ENCODE data around the gene PIK3R2.

Gene PIK3R2

DNA sequence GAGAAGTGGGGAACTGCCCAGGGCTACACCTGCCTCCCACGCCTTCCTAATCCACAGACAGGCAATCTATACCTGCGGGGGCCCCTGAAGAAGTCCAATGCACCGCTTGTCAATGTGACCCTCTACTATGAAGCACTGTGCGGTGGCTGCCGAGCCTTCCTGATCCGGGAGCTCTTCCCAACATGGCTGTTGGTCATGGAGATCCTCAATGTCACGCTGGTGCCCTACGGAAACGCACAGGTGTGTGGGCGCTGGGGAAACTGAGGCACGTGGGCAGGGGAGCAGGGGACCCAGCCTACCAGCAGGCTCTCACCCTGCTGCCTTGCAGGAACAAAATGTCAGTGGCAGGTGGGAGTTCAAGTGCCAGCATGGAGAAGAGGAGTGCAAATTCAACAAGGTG, 22.0 kb downstream of the PIK3R2 start:
- H3K27me3 ChIP-seq (ENCODE audit: insufficient read depth, insufficient read length) = no peaks in the 10 kb centered on the region
- no peaks in the 10 kb centered on the region for H3K9me3 ChIP-seq (ENCODE audit: insufficient read depth, low read length)
- peaks cover 35% of the 10 kb centered on the region for H3K36me3 ChIP-seq (ENCODE audit: insufficient read depth, insufficient read length, low read length)
- peaks cover 13% of the 10 kb centered on the region for H3K4me1 ChIP-seq (ENCODE audit: insufficient read depth, insufficient read length)
- peak overlapping the region; percentile 90 for H3K9ac ChIP-seq (ENCODE audit: insufficient read length, low read depth)
- no peak for DNase-seq (ENCODE audit: low read depth, low spot score)
- peak overlapping the region; percentile 87 for H3K4me3 ChIP-seq (ENCODE audit: insufficient read length, low read depth)
- TF ChIP-seq ZNF274 (IDR thresholded peaks at IDR 0.05; ENCODE audit: low read depth, low read length) (no peak), YY1 (IDR thresholded peaks at IDR 0.05; ENCODE audit: insufficient read depth, insufficient read length) (no peak), SUZ12 (IDR thresholded peaks at IDR 0.05; ENCODE audit: extremely low read depth, insufficient read depth, insufficient read length) (no peak)

DNA sequence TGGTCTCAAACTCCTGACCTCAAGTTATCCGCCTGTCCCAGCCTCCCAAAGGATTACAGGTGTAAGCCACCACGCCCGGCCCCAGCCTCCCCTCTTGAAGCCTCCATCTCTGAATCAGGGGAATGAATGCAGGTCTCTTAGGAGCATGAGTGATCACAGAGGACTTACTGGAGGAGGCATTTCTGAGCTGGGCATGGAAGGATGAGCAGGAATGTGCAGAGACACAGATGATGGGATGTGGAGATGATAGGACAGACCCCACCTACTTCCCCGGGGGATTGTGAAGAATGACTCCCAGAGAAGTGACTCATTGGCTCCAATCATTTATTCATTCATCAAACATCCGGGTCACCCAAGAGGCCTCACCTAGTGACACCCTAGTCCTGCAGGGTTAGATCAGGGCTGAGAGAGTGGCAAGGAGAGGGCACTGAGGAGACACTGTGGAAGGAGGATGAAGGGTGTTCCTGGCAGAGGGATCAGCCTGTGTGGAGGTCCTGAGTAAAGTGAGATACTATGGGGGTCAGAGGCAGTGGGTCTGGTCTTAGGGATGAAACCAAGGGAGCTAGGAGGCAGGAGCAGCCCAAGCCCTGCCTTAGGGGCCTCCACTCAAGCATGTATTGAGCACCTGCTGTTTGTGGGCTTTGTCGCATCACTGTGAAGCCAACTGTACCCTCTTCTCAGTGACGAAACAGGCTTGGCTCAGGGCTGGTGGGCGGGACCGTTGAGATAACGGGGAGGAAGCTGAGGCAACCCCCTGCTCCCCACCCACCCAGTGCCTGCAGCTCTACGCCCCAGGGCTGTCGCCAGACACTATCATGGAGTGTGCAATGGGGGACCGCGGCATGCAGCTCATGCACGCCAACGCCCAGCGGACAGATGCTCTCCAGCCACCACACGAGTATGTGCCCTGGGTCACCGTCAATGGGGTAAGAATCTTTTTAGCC, 23.7 kb downstream of the PIK3R2 start:
- Histone ChIP-seq H3K27me3 (ENCODE audit: insufficient read depth, insufficient read length) (no peaks in the 10 kb centered on the region), H3K4me1 (ENCODE audit: insufficient read depth, insufficient read length) (peaks cover 13% of the 10 kb centered on the region), H3K4me3 (ENCODE audit: insufficient read length, low read depth) (no peak overlapping the region), H3K9ac (ENCODE audit: insufficient read length, low read depth) (no peak overlapping the region), H3K36me3 (ENCODE audit: insufficient read depth, insufficient read length, low read length) (peaks cover 25% of the 10 kb centered on the region), H3K9me3 (ENCODE audit: insufficient read depth, low read length) (no peaks in the 10 kb centered on the region)
- no peak for TF ChIP-seq SUZ12 (IDR thresholded peaks at IDR 0.05; ENCODE audit: extremely low read depth, insufficient read depth, insufficient read length)
- no peak for TF ChIP-seq YY1 (IDR thresholded peaks at IDR 0.05; ENCODE audit: insufficient read depth, insufficient read length)
- no peak for DNase-seq (ENCODE audit: low read depth, low spot score)

DNA sequence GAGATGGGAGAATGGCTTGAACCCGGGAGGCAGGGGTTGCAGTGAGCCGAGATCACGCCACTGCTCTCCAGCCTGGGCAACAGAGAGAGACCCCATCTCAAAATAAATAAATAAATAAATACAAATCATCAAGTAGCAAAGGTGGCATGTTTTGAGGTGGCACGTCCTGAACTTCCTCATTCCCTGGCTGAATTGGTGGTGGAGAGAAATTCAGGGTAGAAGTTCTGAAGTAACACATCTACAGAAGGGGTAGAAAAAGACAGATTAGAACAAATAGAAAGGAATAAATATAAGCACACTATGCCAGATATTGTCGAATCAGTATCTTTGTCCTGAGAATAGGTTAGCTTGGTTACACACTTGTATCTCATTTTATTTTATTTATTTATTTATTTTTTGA, 27.0 kb downstream of the PIK3R2 start:
- DNase-seq (ENCODE audit: low read depth, low spot score) = no peak
- TF ChIP-seq SUZ12 (IDR thresholded peaks at IDR 0.05; ENCODE audit: extremely low read depth, insufficient read depth, insufficient read length) = no peak
- no peak for TF ChIP-seq ZNF274 (IDR thresholded peaks at IDR 0.05; ENCODE audit: low read depth, low read length)
- no peak for TF ChIP-seq YY1 (IDR thresholded peaks at IDR 0.05; ENCODE audit: insufficient read depth, insufficient read length)
- peaks cover 3% of the 10 kb centered on the region for H3K4me1 ChIP-seq (ENCODE audit: insufficient read depth, insufficient read length)

DNA sequence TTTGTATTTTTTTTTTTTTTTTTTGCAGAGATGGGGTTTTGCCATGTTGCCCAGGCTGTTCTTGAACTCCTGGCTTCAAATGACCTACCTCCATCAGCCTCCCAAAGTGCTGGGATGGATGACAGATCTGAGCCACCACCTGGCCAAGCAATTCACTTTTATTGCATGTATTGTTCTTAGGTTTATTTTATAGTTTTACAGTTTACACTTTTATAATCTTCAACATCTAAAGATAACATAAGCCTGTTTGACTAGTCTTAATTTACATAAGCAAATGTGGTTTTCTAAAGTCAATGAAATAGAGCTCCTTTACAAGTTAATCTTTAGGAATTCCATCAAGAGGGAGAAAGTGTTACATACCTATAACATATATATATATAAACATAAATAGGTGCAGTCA, 30.6 kb downstream of the PIK3R2 start:
- H3K36me3 ChIP-seq (ENCODE audit: insufficient read depth, insufficient read length, low read length) = no peaks in the 10 kb centered on the region
- no peak overlapping the region for H3K4me3 ChIP-seq (ENCODE audit: insufficient read length, low read depth)
- H3K9ac ChIP-seq (ENCODE audit: insufficient read length, low read depth) = no peak overlapping the region
- TF ChIP-seq ZNF274 (IDR thresholded peaks at IDR 0.05; ENCODE audit: low read depth, low read length) (no peak), YY1 (IDR thresholded peaks at IDR 0.05; ENCODE audit: insufficient read depth, insufficient read length) (no peak), SUZ12 (IDR thresholded peaks at IDR 0.05; ENCODE audit: extremely low read depth, insufficient read depth, insufficient read length) (no peak)
- DNase-seq (ENCODE audit: low read depth, low spot score) = no peak
- H3K4me1 ChIP-seq (ENCODE audit: insufficient read depth, insufficient read length) = no peaks in the 10 kb centered on the region
- no peaks in the 10 kb centered on the region for H3K9me3 ChIP-seq (ENCODE audit: insufficient read depth, low read length)
- H3K27me3 ChIP-seq (ENCODE audit: insufficient read depth, insufficient read length) = no peaks in the 10 kb centered on the region

More for the DNA sequence above, 27.0 kb downstream of the PIK3R2 start:
- H3K4me3 ChIP-seq (ENCODE audit: insufficient read length, low read depth) = no peak overlapping the region
- no peaks in the 10 kb centered on the region for H3K9me3 ChIP-seq (ENCODE audit: insufficient read depth, low read length)
- H3K9ac ChIP-seq (ENCODE audit: insufficient read length, low read depth) = no peak overlapping the region
- no peaks in the 10 kb centered on the region for H3K27me3 ChIP-seq (ENCODE audit: insufficient read depth, insufficient read length)
- peaks cover 17% of the 10 kb centered on the region for H3K36me3 ChIP-seq (ENCODE audit: insufficient read depth, insufficient read length, low read length)

DNA sequence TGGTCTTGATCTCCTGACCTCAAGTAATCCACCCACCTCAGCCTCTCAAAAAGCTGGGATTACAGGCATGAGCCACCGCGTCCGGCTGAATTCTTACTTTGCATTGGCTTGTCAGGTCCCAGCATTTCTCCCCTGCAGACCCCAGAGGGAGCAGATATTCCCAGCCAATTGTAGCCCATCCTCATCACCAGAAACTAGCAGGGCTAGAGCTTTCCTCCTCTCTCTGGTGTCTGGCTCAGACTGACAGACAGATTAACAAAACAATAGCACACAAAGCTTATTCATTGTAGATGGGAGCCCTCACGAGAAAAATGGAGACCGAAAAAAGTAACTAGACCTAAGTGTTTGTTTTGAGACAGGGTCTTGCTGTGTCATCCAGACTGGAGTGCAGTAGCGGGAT, 32.6 kb downstream of the PIK3R2 start:
- no peaks in the 10 kb centered on the region for H3K4me1 ChIP-seq (ENCODE audit: insufficient read depth, insufficient read length)
- no peak overlapping the region for H3K4me3 ChIP-seq (ENCODE audit: insufficient read length, low read depth)
- no peaks in the 10 kb centered on the region for H3K9me3 ChIP-seq (ENCODE audit: insufficient read depth, low read length)
- no peak for TF ChIP-seq ZNF274 (IDR thresholded peaks at IDR 0.05; ENCODE audit: low read depth, low read length)
- TF ChIP-seq SUZ12 (IDR thresholded peaks at IDR 0.05; ENCODE audit: extremely low read depth, insufficient read depth, insufficient read length) = no peak
- no peak for TF ChIP-seq YY1 (IDR thresholded peaks at IDR 0.05; ENCODE audit: insufficient read depth, insufficient read length)
- peak overlapping the region; percentile 6 for H3K9ac ChIP-seq (ENCODE audit: insufficient read length, low read depth)
- no peaks in the 10 kb centered on the region for H3K36me3 ChIP-seq (ENCODE audit: insufficient read depth, insufficient read length, low read length)
- peak; percentile 75 for DNase-seq (ENCODE audit: low read depth, low spot score)
- H3K27me3 ChIP-seq (ENCODE audit: insufficient read depth, insufficient read length) = no peaks in the 10 kb centered on the region

DNA sequence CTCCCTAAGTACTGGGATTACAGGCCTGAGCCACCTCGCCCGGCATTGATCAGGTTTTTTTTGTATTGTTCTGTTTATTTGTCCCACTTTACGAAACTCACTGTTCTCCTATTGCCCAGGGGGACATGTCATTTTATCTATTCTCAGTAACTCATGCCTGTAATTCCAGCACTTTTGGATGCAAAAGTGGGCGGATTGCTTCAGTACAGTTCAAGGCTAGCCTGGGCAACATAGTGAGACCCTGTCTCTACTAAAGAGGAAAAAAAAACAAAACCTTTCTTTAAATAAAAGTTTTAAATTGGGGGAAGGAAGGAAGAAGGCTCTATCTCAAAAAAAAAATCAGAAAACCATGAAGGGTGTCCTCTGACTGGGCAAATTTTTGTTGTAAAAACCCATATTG, 37.3 kb downstream of the PIK3R2 start:
- Histone ChIP-seq H3K36me3 (ENCODE audit: insufficient read depth, insufficient read length, low read length) (peaks cover 5% of the 10 kb centered on the region), H3K27me3 (ENCODE audit: insufficient read depth, insufficient read length) (no peaks in the 10 kb centered on the region), H3K4me3 (ENCODE audit: insufficient read length, low read depth) (no peak overlapping the region), H3K4me1 (ENCODE audit: insufficient read depth, insufficient read length) (peaks cover 7% of the 10 kb centered on the region), H3K9ac (ENCODE audit: insufficient read length, low read depth) (no peak overlapping the region), H3K9me3 (ENCODE audit: insufficient read depth, low read length) (no peaks in the 10 kb centered on the region)
- no peak for DNase-seq (ENCODE audit: low read depth, low spot score)
- no peak for TF ChIP-seq YY1 (IDR thresholded peaks at IDR 0.05; ENCODE audit: insufficient read depth, insufficient read length)
- no peak for TF ChIP-seq SUZ12 (IDR thresholded peaks at IDR 0.05; ENCODE audit: extremely low read depth, insufficient read depth, insufficient read length)
- TF ChIP-seq ZNF274 (IDR thresholded peaks at IDR 0.05; ENCODE audit: low read depth, low read length) = no peak

DNA sequence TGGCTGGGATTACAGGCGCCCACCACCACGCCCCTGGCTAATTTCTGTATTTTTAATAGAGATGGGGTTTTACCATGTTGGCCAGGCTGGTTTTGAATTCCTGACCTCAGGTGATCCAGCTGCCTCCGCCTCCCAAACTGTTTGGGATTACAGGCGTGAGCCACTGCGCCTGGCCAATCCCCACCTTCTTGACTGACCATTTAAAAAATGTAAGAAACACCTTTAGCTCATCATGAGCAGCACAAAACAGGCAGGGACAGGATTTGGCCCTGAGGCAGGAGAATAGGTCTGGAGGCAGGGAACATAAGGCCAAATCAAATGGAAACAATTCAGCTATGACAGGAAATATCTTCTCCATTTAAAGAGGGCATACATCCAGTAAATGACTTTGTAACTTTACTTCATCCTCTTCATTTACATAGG, 38.7 kb downstream of the PIK3R2 start:
- H3K36me3 ChIP-seq (ENCODE audit: insufficient read depth, insufficient read length, low read length) = peaks cover 14% of the 10 kb centered on the region
- peaks cover 7% of the 10 kb centered on the region for H3K4me1 ChIP-seq (ENCODE audit: insufficient read depth, insufficient read length)
- no peaks in the 10 kb centered on the region for H3K9me3 ChIP-seq (ENCODE audit: insufficient read depth, low read length)
- H3K4me3 ChIP-seq (ENCODE audit: insufficient read length, low read depth) = no peak overlapping the region
- H3K9ac ChIP-seq (ENCODE audit: insufficient read length, low read depth) = peak overlapping the region; percentile 13
- TF ChIP-seq ZNF274 (IDR thresholded peaks at IDR 0.05; ENCODE audit: low read depth, low read length) (no peak), SUZ12 (IDR thresholded peaks at IDR 0.05; ENCODE audit: extremely low read depth, insufficient read depth, insufficient read length) (no peak), YY1 (IDR thresholded peaks at IDR 0.05; ENCODE audit: insufficient read depth, insufficient read length) (no peak)
- no peak for DNase-seq (ENCODE audit: low read depth, low spot score)
- no peaks in the 10 kb centered on the region for H3K27me3 ChIP-seq (ENCODE audit: insufficient read depth, insufficient read length)
